ENCODE results near the gene PODXL. TPM values are rescaled to one million over a fixed set of nuclear protein-coding genes. Genes with fewer than 3 reads are reported as not detected.

PODXL gene
- total RNA-seq, 1 experiment from 2014 or later, result 727 TPM

DNA sequence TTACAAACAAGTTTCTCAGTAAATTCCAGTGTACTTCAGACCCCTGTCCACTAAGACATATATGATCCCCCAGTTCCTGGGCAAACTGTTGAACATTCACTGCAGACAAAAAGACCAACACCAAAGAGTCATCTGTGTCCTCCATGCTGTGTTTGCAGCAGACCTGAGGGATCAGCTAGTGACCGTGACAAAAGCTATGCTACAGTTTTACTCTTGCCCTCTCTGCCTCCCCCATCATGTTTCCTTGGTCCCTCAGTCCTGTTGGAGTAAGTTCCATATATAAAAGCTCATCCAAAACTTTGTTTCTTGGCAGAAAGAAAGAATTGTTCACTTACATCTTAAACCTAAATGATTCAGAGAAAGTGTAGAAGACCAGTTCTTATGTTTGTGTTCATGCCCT lies 56.1 kb downstream of the PODXL start:
- Histone ChIP-seq H3T11ph (ENCODE audit: low read length) (no peak overlapping the region), H3K4me2 (ENCODE audit: insufficient read depth, insufficient read length, low read length) (no peak overlapping the region), H3K56ac (ENCODE audit: insufficient read length, low read depth, low read length) (no peak overlapping the region), H4K8ac (replicated peaks; ENCODE audit: insufficient read length, low read depth, low read length) (no peak overlapping the region), H3K23me2 (ENCODE audit: insufficient read length, low read depth, low read length, poor library complexity, severe bottlenecking) (no peaks in the 10 kb centered on the region), H3K9ac (ENCODE audit: extremely low read depth, insufficient read length, low read length) (no peak overlapping the region), H2BK5ac (ENCODE audit: insufficient read length, low read length) (no peak overlapping the region), H3K27ac (ENCODE audit: insufficient read length, low read depth, low read length) (no peak overlapping the region), H3K79me1 (ENCODE audit: insufficient read depth, low read depth, low read length, poor library complexity, severe bottlenecking) (no peaks in the 10 kb centered on the region), H2BK15ac (ENCODE audit: low read depth, low read length) (no peak overlapping the region), H4K20me1 (ENCODE audit: control insufficient read depth, insufficient read depth, insufficient read length) (no peaks in the 10 kb centered on the region), H2BK12ac (ENCODE audit: insufficient read length, low read depth, low read length) (no peak overlapping the region), H3K4me1 (ENCODE audit: insufficient read depth, low read length) (no peaks in the 10 kb centered on the region), H2AK5ac (ENCODE audit: insufficient read length, low read length) (no peak overlapping the region), H3K18ac (ENCODE audit: insufficient read length, low read depth, low read length) (no peak overlapping the region), H2BK120ac (ENCODE audit: low read depth, low read length, poor library complexity, severe bottlenecking) (no peak overlapping the region), H3K9me3 (ENCODE audit: control insufficient read depth, low read depth, low read length) (no peaks in the 10 kb centered on the region), H2BK20ac (ENCODE audit: low read depth, low read length, poor library complexity, severe bottlenecking) (no peak overlapping the region), H2AFZ (ENCODE audit: low read length) (no peak overlapping the region), H4K91ac (ENCODE audit: insufficient read length, low read depth, low read length) (no peak overlapping the region), H4K5ac (ENCODE audit: insufficient read length, low read depth, low read length) (no peak overlapping the region), H3K27me3 (ENCODE audit: insufficient read depth, low read length) (no peaks in the 10 kb centered on the region), H3K14ac (ENCODE audit: insufficient read depth, low read length) (no peak overlapping the region), H3K4ac (ENCODE audit: low read depth, low read length) (no peak overlapping the region), H3K79me2 (ENCODE audit: insufficient read depth, low read length) (no peaks in the 10 kb centered on the region), H3K23ac (ENCODE audit: insufficient read length, low read depth, low read length) (no peak overlapping the region)
- no peak for DNase-seq
- Mint-ChIP-seq H3K4me3 (no peak overlapping the region), H3K27ac (peak overlapping the region in 2 of 3 experiments; percentile 5 to 95; a peak in 3 of 7 replicates), H3K4me1 (peaks cover 7 to 12% of the 10 kb centered on the region in 2 experiments; a peak in 2 of 4 replicates), H3K9me3 (no peaks in the 10 kb centered on the region), H3K36me3 (ENCODE audit: insufficient read depth in 1 of 3, low read depth in 3 of 3) (peaks cover 45 to 81% (median 68%) of the 10 kb centered on the region in 3 experiments), H3K27me3 (ENCODE audit: low read depth) (no peaks in the 10 kb centered on the region; the same call in none of the 2 replicates)
- WGBS (ENCODE audit: extremely low coverage, insufficient read length, low lambda C conversion rate), result no CpG with 5 or more reads among the region's 1 CpG
- TF ChIP-seq, protein P1, sequence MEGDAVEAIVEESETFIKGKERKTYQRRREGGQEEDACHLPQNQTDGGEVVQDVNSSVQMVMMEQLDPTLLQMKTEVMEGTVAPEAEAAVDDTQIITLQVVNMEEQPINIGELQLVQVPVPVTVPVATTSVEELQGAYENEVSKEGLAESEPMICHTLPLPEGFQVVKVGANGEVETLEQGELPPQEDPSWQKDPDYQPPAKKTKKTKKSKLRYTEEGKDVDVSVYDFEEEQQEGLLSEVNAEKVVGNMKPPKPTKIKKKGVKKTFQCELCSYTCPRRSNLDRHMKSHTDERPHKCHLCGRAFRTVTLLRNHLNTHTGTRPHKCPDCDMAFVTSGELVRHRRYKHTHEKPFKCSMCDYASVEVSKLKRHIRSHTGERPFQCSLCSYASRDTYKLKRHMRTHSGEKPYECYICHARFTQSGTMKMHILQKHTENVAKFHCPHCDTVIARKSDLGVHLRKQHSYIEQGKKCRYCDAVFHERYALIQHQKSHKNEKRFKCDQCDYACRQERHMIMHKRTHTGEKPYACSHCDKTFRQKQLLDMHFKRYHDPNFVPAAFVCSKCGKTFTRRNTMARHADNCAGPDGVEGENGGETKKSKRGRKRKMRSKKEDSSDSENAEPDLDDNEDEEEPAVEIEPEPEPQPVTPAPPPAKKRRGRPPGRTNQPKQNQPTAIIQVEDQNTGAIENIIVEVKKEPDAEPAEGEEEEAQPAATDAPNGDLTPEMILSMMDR (conservative IDR thresholded peaks at IDR 0.05), result no peak
